HCT116 (cell line): ENCODE measurements around the gene DVL1. TPM values are rescaled to one million over a fixed set of nuclear protein-coding genes. Genes with fewer than 3 reads are reported as not detected.

Source experiments
- ATAC-seq: fragments of 200-7000 bp; cut with Tn5 transposase; 2 replicates; pipeline ENCODE4 v1.9.1; 2020; ENCODE audit warnings: mild to moderate bottlenecking, moderate library complexity
- BruUV-seq: library from RNA; stranded (reverse); fragments of 400-500 nt; replicated peaks from 2 replicates; lab custom pipeline; 2021; lab: Mats Ljungman, UMichigan
- CTCF ChIA-PET: fragments of 300-600 bp; sonication (Branson Sonifier 250); formaldehyde crosslinking; loops from one replicate; lab custom pipeline; 2021; ENCODE audit warnings: antibody characterized with exemption; lab: Charles Lee
- POLR2A ChIA-PET: fragments of 300-600, 350-600 bp; sonication (Branson Sonifier 250); formaldehyde crosslinking; loops from one replicate; lab custom pipeline; 2021; ENCODE audit warnings: antibody characterized with exemption; lab: Charles Lee
- RAD21 ChIA-PET, 2 experiments: fragments of 300-600 bp; sonication (Branson Sonifier 250); formaldehyde crosslinking; loops; one replicate each; lab custom pipeline; 2023; ENCODE audit warnings: low total read pairs in 2 of 2; ENCODE audit not compliant: uncharacterized antibody in 2 of 2, unreplicated experiment in 2 of 2, low non-redundant PET in 1 of 2; lab: Charles Lee
- DNase-seq: peaks from one replicate; pipeline ENCODE4 v3.0.0-alpha.2; 2010; ENCODE audit warnings: low read depth, low spot score
- H2AFZ ChIP-seq: fragments of 200-600 bp; shearing (Covaris generic), sonication (generic); 2 replicates; pipeline ENCODE4 v1.6.1; 2017; ENCODE audit warnings: low read depth, mixed run types, mixed read lengths, antibody characterized with exemption, low read length; ENCODE audit not compliant: poor library complexity, severe bottlenecking
- H3K27ac ChIP-seq: 2 replicates; pipeline ENCODE4 v1.5.1; 2012; ENCODE audit warnings: low read depth, low read length
- H3K27me3 ChIP-seq: fragments of 200-600 bp; sonication (generic); 2 replicates; pipeline ENCODE4 v1.6.1; 2016; ENCODE audit warnings: mixed run types, low read length, mixed read lengths; ENCODE audit not compliant: insufficient read depth
- H3K36me3 ChIP-seq, 2 experiments: fragments of 200-500 bp in 1 of 2; fragments of 200-600 bp in 1 of 2; sonication (Bioruptor generic) in 1 of 2; sonication (generic) in 1 of 2; 2 replicates each; pipeline versions ENCODE4 v1.5.1 to v1.6.1; 2014 to 2016; ENCODE audit warnings: low read length in 2 of 2, inconsistent platforms in 1 of 2, mixed read lengths in 1 of 2, mixed run types in 1 of 2; ENCODE audit not compliant: insufficient read depth in 2 of 2, control insufficient read depth in 1 of 2
- H3K4me1 ChIP-seq, 2 experiments: fragments of 200-600 bp in 1 of 2; sonication (generic) in 1 of 2; 2 replicates each; pipeline versions ENCODE4 v1.5.1 to v1.6.1; 2012 to 2017; ENCODE audit warnings: low read length in 2 of 2, inconsistent platforms in 1 of 2, mild to moderate bottlenecking in 1 of 2, mixed read lengths in 1 of 2, mixed run types in 1 of 2, moderate library complexity in 1 of 2; ENCODE audit not compliant: insufficient read depth in 2 of 2, control insufficient read depth in 1 of 2
- H3K4me2 ChIP-seq: fragments of 200-600 bp; sonication (generic); 2 replicates; pipeline ENCODE4 v1.6.1; 2017; ENCODE audit warnings: mixed run types, low read length, mixed read lengths
- H3K4me3 ChIP-seq, 2 experiments: fragments of 200-600 bp in 1 of 2; sonication (generic) in 1 of 2; replicated peaks in 1 of 2; 2 replicates each; pipeline ENCODE4 v1.5.1; 2011 to 2016; ENCODE audit warnings: low read length in 2 of 2, control low read depth in 1 of 2, low read depth in 1 of 2, mild to moderate bottlenecking in 1 of 2, mixed read lengths in 1 of 2, mixed run types in 1 of 2
- H3K79me2 ChIP-seq: fragments of 200-600 bp; sonication (generic); 2 replicates; pipeline ENCODE4 v1.6.1; 2017; ENCODE audit warnings: mild to moderate bottlenecking, mixed run types, low read length, moderate library complexity, mixed read lengths; ENCODE audit not compliant: insufficient read depth
- H3K9ac ChIP-seq: fragments of 200-600 bp; sonication (generic); 2 replicates; pipeline ENCODE4 v1.6.1; 2016; ENCODE audit warnings: low read length, mixed read lengths
- H3K9me2 ChIP-seq: fragments of 200-600 bp; sonication (generic), shearing (Covaris generic); 2 replicates; pipeline ENCODE4 v1.6.1; 2017; ENCODE audit warnings: mixed run types, mild to moderate bottlenecking, moderate library complexity; ENCODE audit not compliant: insufficient read depth
- H3K9me3 ChIP-seq, 2 experiments: fragments of 200-500 bp in 1 of 2; fragments of 200-600 bp in 1 of 2; sonication (Bioruptor generic) in 1 of 2; sonication (generic) in 1 of 2; 2 replicates each; pipeline ENCODE4 v1.6.1; 2014 to 2017; ENCODE audit warnings: low read length in 2 of 2, mixed read lengths in 2 of 2, inconsistent platforms in 1 of 2, low read depth in 1 of 2, mild to moderate bottlenecking in 1 of 2, mixed run types in 1 of 2, moderate library complexity in 1 of 2; ENCODE audit not compliant: control insufficient read depth in 1 of 2, insufficient read depth in 1 of 2
- H4K20me1 ChIP-seq: fragments of 200-600 bp; sonication (generic), shearing (Covaris generic); 2 replicates; pipeline ENCODE4 v1.6.1; 2017; ENCODE audit warnings: mixed run types, mild to moderate bottlenecking, moderate library complexity; ENCODE audit not compliant: insufficient read depth
- CBX3 ChIP-seq: IDR thresholded peaks from 2 replicates; pipeline ENCODE4 v1.6.1; 2012; ENCODE audit warnings: low read depth
- CEBPB ChIP-seq: IDR thresholded peaks from 2 replicates; pipeline ENCODE4 v1.6.1; 2012; ENCODE audit warnings: low read depth
- EGR1 ChIP-seq: IDR thresholded peaks from 2 replicates; pipeline ENCODE4 v1.6.1; 2012; ENCODE audit warnings: low read depth
- MAX ChIP-seq: IDR thresholded peaks from 2 replicates; pipeline ENCODE4 v1.6.1; 2012
- POLR2AphosphoS5 ChIP-seq: IDR thresholded peaks from 2 replicates; pipeline ENCODE4 v1.6.1; 2011; ENCODE audit warnings: mild to moderate bottlenecking, low read depth, low read length, moderate library complexity
- RAD21 ChIP-seq: IDR thresholded peaks from 2 replicates; pipeline ENCODE4 v1.6.1; 2012; ENCODE audit warnings: low read depth, mild to moderate bottlenecking
- SP1 ChIP-seq: IDR thresholded peaks from 2 replicates; pipeline ENCODE4 v1.6.1; 2012; ENCODE audit warnings: low read depth
- ZFX ChIP-seq: fragments of 450-650 bp; IDR thresholded peaks from 2 replicates; pipeline ENCODE4 v1.6.1; 2017
- intact Hi-C: fragments of 100-400 bp; cut with micrococcal nuclease; formaldehyde crosslinking; loops from 2 replicates; pipeline ENCODE4 v1.10.0; 2022
- total RNA-seq: library from RNA; stranded (reverse); gene quantifications from one replicate; pipeline ENCODE4 v1.2.1, GENCODE V29; 2021; ENCODE audit not compliant: unreplicated experiment

DVL1 gene
- total RNA-seq, 1 experiment from 2014 or later = 160 TPM

- no peak overlapping the region for H3K4me3 ChIP-seq
- H2AFZ ChIP-seq = no peak overlapping the region
- H3K27me3 ChIP-seq = no peaks in the 10 kb centered on the region
- TF ChIP-seq RAD21 (no peak), POLR2AphosphoS5 (no peak), CBX3 (no peak), SP1 (no peak), ZFX (no peak), CEBPB (no peak), EGR1 (no peak)
- no peak overlapping the region for H3K9ac ChIP-seq
- H3K27ac ChIP-seq = no peak overlapping the region
- H3K9me2 ChIP-seq = no peaks in the 10 kb centered on the region
- no peaks in the 10 kb centered on the region for H3K9me3 ChIP-seq
- no peak overlapping the region for H3K4me2 ChIP-seq
- POLR2A ChIA-PET = no interaction called here
- RAD21 ChIA-PET = no interaction called here
- H3K36me3 ChIP-seq = peaks cover 4 to 13% of the 10 kb centered on the region in 2 experiments; a peak in 2 of 4 replicates
- no peak for ATAC-seq
- no peak for DNase-seq
- H3K4me1 ChIP-seq = peaks cover 30 to 47% of the 10 kb centered on the region in 2 experiments
- H4K20me1 ChIP-seq = peaks cover 10% of the 10 kb centered on the region; the same call in 1 of the 2 replicates
- peaks cover 84% of the 10 kb centered on the region for H3K79me2 ChIP-seq
- intact Hi-C loops = no loop called here
- no TSS peak for BruUV-seq
- CTCF ChIA-PET = no interaction called here
These were observed 26.8 kb downstream of the DVL1 start for GRCh38 chr1:1322418-1322817.

GRCh38 chr1:1321477-1321876 is 27.7 kb downstream of the DVL1 start:
- Histone ChIP-seq H3K4me1 (peaks cover 31 to 53% of the 10 kb centered on the region in 2 experiments), H3K79me2 (peaks cover 89% of the 10 kb centered on the region), H3K36me3 (peaks cover 6 to 13% of the 10 kb centered on the region in 2 experiments; a peak in 2 of 4 replicates)
- TF ChIP-seq MAX (no peak), SP1 (no peak), RAD21 (no peak)
- TF ChIP-seq, all 23 proteins: peak for 0
- Histone ChIP-seq H3K9ac (no peak overlapping the region), H3K27me3 (no peaks in the 10 kb centered on the region), H3K27ac (no peak overlapping the region; the same call in 1 of the 2 replicates), H2AFZ (no peak overlapping the region), H3K9me2 (no peaks in the 10 kb centered on the region), H4K20me1 (peaks cover 10% of the 10 kb centered on the region; the same call in 1 of the 2 replicates), H3K9me3 (no peaks in the 10 kb centered on the region), H3K4me2 (no peak overlapping the region), H3K4me3 (no peak overlapping the region)
- intact Hi-C loops = no loop called here
- TSS peak; percentile 24 for BruUV-seq
- DNase-seq (no peak), ATAC-seq (no peak)
- POLR2A ChIA-PET = no interaction called here
- RAD21 ChIA-PET = no interaction called here
- CTCF ChIA-PET = no interaction called here
